Germinal center (tissue), 1 donor: ENCODE results near the gene PHACTR1.

Experiments used
- DNase-seq: peaks from one replicate; pipeline ENCODE4 v3.0.0; 2012; ENCODE audit warnings: mixed read lengths, low spot score

The PHACTR1 gene

DNA sequence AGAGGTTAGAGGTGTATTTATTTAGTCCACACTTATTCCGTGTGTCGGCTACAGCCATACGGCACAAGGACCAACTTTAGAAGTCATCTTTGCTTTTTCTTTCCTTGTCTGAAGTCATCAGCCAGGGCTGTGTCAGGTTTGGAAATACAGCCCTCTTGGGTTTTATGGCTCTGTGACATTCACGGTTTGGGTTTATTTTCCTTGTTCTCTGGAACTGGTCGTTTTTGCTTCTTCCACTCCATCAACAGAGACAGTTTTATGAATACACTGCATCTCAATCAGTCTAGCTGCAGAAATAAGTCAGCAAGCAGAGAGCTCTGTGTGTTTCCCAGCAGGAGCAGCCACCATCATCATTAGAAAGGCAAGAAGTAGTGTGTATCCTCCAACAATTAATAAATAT is 479.2 kb downstream of the PHACTR1 start:
- no peak for DNase-seq

DNA sequence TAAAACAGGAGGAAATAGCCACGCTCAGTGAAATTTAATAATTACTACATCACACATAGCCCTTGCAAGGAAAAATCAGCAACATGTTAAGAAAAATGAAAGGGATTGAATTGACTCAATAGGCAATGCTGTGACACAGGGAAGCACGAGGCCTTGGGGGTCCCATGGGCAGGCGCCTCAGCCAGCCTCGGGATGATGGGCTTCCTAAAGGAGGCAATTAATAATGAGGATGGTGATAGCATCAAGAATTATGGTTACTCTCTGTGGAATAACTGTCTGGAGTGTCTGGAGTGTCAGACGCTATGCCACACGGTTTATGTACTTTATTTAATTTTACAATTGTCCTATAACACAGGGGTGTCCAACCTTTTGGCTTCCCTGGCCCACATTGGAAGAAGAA is 481.6 kb downstream of the PHACTR1 start:
- DNase-seq: no peak

- no peak for DNase-seq
These were observed 484.8 kb downstream of the PHACTR1 start for GRCh38 chr6:13201336-13201735.

DNA sequence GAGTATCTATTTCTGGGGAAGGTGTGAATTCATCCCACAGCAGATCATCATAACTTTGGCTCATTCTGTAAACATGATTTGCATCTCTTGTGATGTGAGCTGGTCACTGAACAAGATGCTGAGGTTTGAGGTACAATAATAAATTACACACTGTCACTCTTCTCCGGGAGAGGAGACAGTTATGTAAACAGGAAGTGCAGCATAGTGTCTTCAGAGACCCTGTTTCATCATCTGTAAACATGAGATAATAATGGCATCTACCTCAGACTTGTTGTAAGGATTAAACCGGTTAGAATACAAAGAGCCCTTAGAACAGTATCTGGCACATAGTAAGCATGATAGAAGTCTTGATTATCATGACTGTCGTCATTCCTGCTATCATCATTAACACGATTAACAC is 486.6 kb downstream of the PHACTR1 start:
- DNase-seq: no peak

DNA sequence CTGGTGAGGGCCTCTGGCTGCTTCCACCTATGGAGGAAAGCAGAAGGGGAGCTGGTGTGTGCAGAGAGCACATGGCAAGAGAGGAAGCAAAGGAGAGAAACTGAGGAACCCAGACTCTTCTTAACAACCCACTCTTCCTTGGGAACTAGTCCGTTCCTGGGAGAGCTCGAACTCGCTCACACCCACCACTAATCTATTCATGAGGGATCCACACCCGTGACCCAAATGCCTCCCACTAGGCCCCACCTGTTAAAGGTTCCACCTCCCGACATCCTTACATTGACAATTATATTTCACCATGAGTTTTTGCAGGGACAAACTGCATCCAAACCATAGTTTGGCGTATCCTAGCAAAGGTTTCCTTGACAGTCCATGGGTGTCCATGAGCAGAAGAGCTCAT is 488.5 kb downstream of the PHACTR1 start:
- no peak for DNase-seq

GRCh38 chr6:13212096-13212495 is 495.5 kb downstream of the PHACTR1 start:
- DNase-seq: no peak

DNA sequence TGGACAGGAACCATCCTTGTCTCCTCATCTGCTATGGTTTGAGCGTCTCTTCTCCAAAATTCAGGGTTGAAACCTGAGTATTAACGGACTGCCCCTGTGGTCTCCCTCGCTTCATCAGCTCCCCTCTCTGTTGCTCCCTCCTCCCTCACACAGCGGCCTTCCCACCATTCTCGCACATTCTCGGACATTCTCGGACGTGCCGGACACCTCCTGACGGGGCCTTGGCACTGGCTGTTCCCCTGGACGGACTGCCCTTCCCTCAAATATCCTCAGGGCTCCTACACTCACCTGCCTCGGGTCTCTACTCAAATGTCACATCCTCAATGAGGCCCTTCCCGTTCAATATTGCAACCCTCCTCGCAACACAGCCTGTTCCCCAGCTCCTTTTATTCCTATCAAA is 496.0 kb downstream of the PHACTR1 start:
- DNase-seq: no peak

- no peak for DNase-seq
These were observed 498.8 kb downstream of the PHACTR1 start for GRCh38 chr6:13215390-13215789.

- no peak for DNase-seq
These were observed 499.9 kb downstream of the PHACTR1 start for GRCh38 chr6:13216236-13217014.

DNA sequence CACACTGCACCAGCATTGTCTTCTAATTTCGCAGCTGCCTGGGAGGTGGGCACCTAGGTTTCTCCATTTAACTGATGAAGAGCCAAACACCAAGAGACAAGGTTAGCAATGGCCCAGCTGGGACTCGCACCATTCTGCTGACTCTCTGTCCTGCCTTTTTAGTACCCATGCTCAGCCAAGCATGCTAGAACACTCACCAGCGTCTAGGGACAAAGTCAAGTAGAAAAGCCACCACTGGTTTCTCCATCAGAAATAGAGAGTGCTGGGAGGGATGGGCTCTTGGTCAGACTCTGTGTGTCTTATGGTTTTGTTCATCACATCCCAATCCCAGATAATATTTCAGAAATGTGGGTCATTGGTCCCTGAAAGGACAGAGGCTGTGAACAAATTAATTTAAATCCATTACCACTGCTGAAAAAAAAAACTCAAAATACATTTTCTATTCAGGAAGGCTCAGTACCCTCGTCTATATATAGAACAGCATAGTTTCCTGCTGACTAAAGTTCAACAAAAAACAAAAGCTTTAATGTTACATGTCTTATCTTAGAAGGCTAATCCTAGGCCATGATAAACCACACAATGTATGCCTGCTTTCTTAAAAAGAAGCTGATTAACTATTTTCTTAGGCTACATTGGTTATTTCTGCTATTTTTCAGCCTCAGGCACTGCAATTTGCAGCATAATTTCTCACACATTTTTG is 500.8 kb downstream of the PHACTR1 start:
- DNase-seq: no peak

GRCh38 chr6:13220266-13220665 is 503.7 kb downstream of the PHACTR1 start:
- no peak for DNase-seq

DNA sequence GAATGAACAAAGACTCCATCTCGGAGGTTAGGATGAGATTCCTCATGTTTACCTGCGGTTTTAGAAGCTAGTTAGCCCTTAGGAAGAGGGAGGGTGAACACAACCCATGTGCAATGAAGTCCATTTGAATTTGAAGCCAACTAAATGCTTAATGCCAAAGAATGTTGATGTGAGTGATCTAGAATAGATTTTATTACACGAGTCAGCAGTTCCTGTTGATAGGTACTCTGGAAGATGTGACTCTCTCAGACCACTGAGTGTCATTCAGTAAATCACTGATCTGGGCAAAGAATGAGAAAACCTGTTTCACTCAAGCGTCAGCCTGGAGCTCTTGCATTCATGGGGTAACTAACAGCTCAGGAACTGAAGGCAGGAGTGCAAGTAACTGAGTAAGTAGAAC is 505.5 kb downstream of the PHACTR1 start:
- no peak for DNase-seq

- no peak for DNase-seq
These were observed 509.5 kb downstream of the PHACTR1 start for GRCh38 chr6:13226071-13226470.

DNA sequence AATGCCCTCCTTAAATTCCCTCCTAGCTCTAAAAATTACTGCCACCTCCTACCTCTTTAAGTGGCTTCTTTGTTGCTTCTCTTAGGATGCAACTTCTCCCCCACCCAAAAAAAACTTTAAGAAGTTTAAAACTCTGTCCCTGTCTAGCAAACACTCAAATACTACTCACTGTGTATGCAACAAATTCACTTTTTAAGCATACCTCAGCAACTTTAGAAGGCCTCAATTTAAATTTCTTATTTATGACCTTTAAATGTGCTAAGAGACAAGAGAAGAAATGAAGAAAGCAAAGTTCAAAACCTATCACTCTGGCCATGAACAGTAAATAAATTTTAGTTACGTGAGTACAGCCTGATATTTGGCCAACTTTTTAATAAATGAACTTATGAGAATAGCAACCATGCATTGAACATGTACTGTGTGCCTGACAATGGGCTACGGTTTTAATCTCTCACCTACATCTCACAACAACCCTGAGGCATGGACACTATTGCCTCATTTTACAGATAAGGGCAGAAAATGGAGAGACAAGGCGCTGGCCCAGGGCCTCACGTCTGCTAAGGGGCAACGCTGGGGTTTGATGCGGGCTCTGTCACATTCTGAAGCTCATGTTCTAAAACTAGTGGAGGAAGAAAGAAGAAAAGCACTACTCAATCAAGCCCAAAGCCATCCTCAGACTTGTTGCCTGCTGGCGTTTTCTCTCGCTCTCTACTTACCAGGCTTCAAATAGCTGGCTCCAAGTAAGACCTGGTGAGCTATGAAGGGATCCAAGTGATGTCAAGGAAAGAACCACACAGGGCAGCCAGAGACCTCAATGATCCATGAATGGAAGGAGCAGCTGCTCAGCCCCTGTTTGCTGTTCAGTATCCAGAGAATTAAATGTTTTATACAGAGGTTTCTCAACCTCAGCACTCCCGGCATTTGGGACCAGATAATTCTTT is 512.0 kb downstream of the PHACTR1 start:
- no peak for DNase-seq

GRCh38 chr6:13229205-13230085 is 512.9 kb downstream of the PHACTR1 start:
- peak; percentile 11 for DNase-seq

GRCh38 chr6:13233106-13233505 is 516.5 kb downstream of the PHACTR1 start:
- no peak for DNase-seq

DNA sequence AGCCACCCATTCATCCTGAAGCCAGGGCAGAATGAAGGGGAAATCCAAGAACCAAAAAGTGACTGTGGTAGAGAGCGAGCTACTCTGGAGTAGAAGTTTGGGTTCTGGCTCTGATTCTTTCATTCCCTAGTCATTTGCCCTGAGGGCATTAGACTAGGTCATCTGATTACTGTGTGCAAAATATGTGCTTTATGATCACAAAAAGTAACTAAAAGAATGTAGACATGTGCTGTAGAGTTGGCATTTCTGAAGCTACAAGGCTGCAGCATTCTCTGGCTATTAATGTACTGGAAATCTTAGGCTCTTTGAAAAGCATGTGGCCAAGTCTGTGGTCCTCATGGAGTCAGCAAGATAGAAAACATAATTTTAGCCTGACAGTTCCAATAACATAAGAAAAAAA is 517.6 kb downstream of the PHACTR1 start:
- DNase-seq: no peak

DNA sequence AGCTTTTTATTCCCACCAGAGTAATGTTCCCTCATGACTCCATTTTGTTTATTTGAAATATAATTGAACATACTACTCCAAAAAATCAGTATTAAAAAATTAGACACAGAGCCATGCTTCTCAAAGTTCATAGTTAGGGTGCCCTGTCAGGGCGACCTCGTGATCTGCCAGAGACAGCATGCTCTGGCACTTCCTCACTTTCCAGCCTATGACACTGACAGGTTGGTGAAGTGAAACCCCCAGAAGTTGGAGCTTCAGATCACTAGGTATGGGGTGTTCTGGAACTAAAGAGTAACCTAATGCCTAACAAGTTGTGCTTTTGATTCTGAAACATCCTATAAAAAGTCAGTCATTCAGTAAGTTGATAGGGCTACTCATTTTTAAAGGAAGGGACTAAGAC is 518.8 kb downstream of the PHACTR1 start:
- DNase-seq: peak; percentile 16

DNA sequence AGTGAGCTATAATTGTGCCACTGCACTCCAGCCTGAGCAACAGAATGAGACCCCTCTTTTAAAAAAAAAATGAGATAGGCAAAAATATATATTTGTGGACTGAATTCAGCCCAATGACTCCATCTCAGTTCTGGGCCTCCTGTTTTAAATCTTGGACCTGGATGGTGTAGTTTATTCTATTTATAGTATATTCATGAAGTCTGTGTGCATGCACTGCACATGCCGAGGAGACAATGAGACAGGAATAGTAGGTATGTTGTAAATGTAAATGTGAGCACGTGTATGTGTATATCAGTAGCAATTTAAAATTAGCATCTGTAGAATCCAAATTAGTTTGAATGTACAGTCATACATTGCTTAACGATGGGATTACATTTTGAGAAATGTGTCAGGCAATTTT is 520.8 kb downstream of the PHACTR1 start:
- no peak for DNase-seq

DNA sequence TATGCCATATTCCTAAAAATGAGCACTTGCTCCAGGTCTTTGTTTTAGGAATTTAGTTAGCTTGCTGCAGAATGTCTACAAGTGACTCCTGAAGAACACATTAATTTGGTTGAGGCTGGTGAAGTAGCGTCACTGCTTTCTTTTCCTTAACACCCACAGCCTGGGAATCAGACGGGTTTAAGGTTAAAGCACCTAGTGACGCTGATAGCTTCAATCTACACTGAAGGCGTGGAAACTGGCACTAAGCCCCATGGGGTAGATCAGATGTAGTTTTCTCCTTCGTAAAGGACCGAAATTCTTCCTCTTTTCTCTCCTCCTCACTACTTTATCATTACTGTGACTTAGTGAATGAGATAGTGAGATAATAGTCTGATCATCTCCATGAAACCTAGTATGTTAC is 521.5 kb downstream of the PHACTR1 start:
- no peak for DNase-seq

GRCh38 chr6:13238640-13239216 is 522.2 kb downstream of the PHACTR1 start:
- DNase-seq: no peak
